Right atrium auricular region (tissue), 2 donors: Measurements from ENCODE around the gene SPTB. TPM values are rescaled to one million over a fixed set of nuclear protein-coding genes. Genes with fewer than 3 reads are reported as not detected.

Experiments used
- DNase-seq: peaks from one replicate; pipeline ENCODE4 v3.0.0-alpha.2; 2019; ENCODE audit warnings: low spot score
- H3K27ac ChIP-seq, 2 donors: fragments of 200-600 bp; sonication (generic); 1 replicate in 1 of 2; 2 replicates in 1 of 2; pipeline ENCODE4 v1.5.1; 2016 to 2019
- H3K27me3 ChIP-seq, 2 donors: fragments of 200-600 bp; sonication (generic); one replicate each; pipeline versions ENCODE4 v1.5.1 to v1.6.0; 2017 to 2019
- H3K36me3 ChIP-seq: fragments of 200-600 bp; sonication (generic); one replicate; pipeline ENCODE4 v1.5.1; 2016
- H3K4me1 ChIP-seq, 2 donors: fragments of 200-600 bp; sonication (generic); one replicate each; pipeline versions ENCODE4 v1.5.1 to v1.6.0; 2017 to 2019
- H3K4me3 ChIP-seq, 2 donors: fragments of 200-600 bp; sonication (generic); 1 replicate in 1 of 2; 2 replicates in 1 of 2; pipeline ENCODE4 v1.5.1; 2017 to 2019; ENCODE audit warnings: mild to moderate bottlenecking in 1 of 2, moderate library complexity in 1 of 2
- H3K9me3 ChIP-seq, 2 donors: fragments of 200-600 bp; sonication (generic); one replicate each; pipeline ENCODE4 v1.5.1; 2019
- CTCF ChIP-seq, 2 donors: fragments of 200-600 bp; sonication (generic); IDR thresholded peaks; one replicate each; pipeline ENCODE4 v1.5.1; 2019; ENCODE audit warnings: antibody characterized with exemption in 2 of 2
- total RNA-seq, 2 donors: library from RNA; depleted of rRNA; stranded (reverse); fragments of >200 nt; gene quantifications; one replicate each; pipeline ENCODE4 v1.1.0, GENCODE V29; 2016

Gene SPTB
- total RNA-seq, 2 donors from 2014 or later = 84.4 to 102 TPM

GRCh38 chr14:64856529-64857445 is 22.9 kb downstream of the SPTB start:
- no peak for DNase-seq
- H3K36me3 ChIP-seq = no peaks in the 10 kb centered on the region
- TF ChIP-seq CTCF (IDR thresholded peaks at IDR 0.05) = no peak
- H3K27ac ChIP-seq = no peak overlapping the region
- H3K9me3 ChIP-seq = no peaks in the 10 kb centered on the region
- H3K4me1 ChIP-seq = no peaks in the 10 kb centered on the region
- no peak overlapping the region for H3K4me3 ChIP-seq
- no peaks in the 10 kb centered on the region for H3K27me3 ChIP-seq

- Histone ChIP-seq H3K36me3 (no peaks in the 10 kb centered on the region), H3K4me1 (no peaks in the 10 kb centered on the region), H3K9me3 (no peaks in the 10 kb centered on the region), H3K27me3 (no peaks in the 10 kb centered on the region), H3K27ac (no peak overlapping the region), H3K4me3 (no peak overlapping the region)
- TF ChIP-seq CTCF (IDR thresholded peaks at IDR 0.05) = no peak
- no peak for DNase-seq
Measured at GRCh38 chr14:64855721-64856528, 23.8 kb downstream of the SPTB start.

- H3K4me1 ChIP-seq = no peaks in the 10 kb centered on the region
- TF ChIP-seq CTCF (IDR thresholded peaks at IDR 0.05) = no peak
- no peaks in the 10 kb centered on the region for H3K36me3 ChIP-seq
- no peaks in the 10 kb centered on the region for H3K9me3 ChIP-seq
- no peak overlapping the region for H3K27ac ChIP-seq
- no peak overlapping the region for H3K4me3 ChIP-seq
- DNase-seq = no peak
- H3K27me3 ChIP-seq = no peaks in the 10 kb centered on the region
Measured at GRCh38 chr14:64850369-64851137, 29.2 kb downstream of the SPTB start.

- no peak for TF ChIP-seq CTCF (IDR thresholded peaks at IDR 0.05)
- Histone ChIP-seq H3K36me3 (no peaks in the 10 kb centered on the region), H3K9me3 (no peaks in the 10 kb centered on the region), H3K4me3 (no peak overlapping the region), H3K27ac (no peak overlapping the region), H3K4me1 (no peaks in the 10 kb centered on the region), H3K27me3 (no peaks in the 10 kb centered on the region)
- DNase-seq = no peak
Measured at GRCh38 chr14:64849940-64850339, 29.8 kb downstream of the SPTB start.

GRCh38 chr14:64848239-64848638 is 31.5 kb downstream of the SPTB start:
- Histone ChIP-seq H3K9me3 (no peaks in the 10 kb centered on the region), H3K27me3 (no peaks in the 10 kb centered on the region), H3K36me3 (no peaks in the 10 kb centered on the region), H3K27ac (no peak overlapping the region), H3K4me1 (peaks cover 0 to 11% of the 10 kb centered on the region in 2 donors), H3K4me3 (no peak overlapping the region)
- no peak for TF ChIP-seq CTCF (IDR thresholded peaks at IDR 0.05)
- DNase-seq = no peak
